GM06990 (cell line): Measurements from ENCODE around the gene ITGAE.

ENCODE experiments used
- DNase-seq: peaks from one replicate; pipeline ENCODE4 v3.0.0-alpha.2; 2011; ENCODE audit not compliant: insufficient read length; ENCODE audit errors: extremely low read depth
- H3K27me3 ChIP-seq: replicated peaks from 2 replicates; pipeline ENCODE4 v1.6.0; 2011; ENCODE audit warnings: low read length; ENCODE audit not compliant: control insufficient read depth, insufficient read depth
- H3K36me3 ChIP-seq: 2 replicates; pipeline ENCODE4 v1.5.1; 2011; ENCODE audit warnings: low read length; ENCODE audit not compliant: control insufficient read depth, insufficient read depth
- H3K4me3 ChIP-seq: replicated peaks from 2 replicates; pipeline ENCODE4 v1.5.1; 2011; ENCODE audit warnings: low read depth, mild to moderate bottlenecking, control low read depth, low read length
- CTCF ChIP-seq: IDR thresholded peaks from 2 replicates; pipeline ENCODE4 v1.5.1; 2011; ENCODE audit warnings: low read length, control low read depth, mild to moderate bottlenecking, inconsistent platforms; ENCODE audit not compliant: insufficient read depth, poor library complexity, severe bottlenecking

The ITGAE gene

GRCh38 chr17:3689262-3690093 is 111.5 kb downstream of the ITGAE start:
- DNase-seq, result no peak
- TF ChIP-seq CTCF, result no peak
- H3K4me3 ChIP-seq, result no peak overlapping the region
- no peaks in the 10 kb centered on the region for H3K27me3 ChIP-seq
- peaks cover 23% of the 10 kb centered on the region for H3K36me3 ChIP-seq

GRCh38 chr17:3688852-3689261 is 112.1 kb downstream of the ITGAE start:
- DNase-seq, result no peak
- TF ChIP-seq CTCF, result no peak
- Histone ChIP-seq H3K27me3 (no peaks in the 10 kb centered on the region), H3K36me3 (peaks cover 23% of the 10 kb centered on the region), H3K4me3 (no peak overlapping the region)

- DNase-seq, result no peak
- no peak for TF ChIP-seq CTCF
- Histone ChIP-seq H3K36me3 (peaks cover 23% of the 10 kb centered on the region), H3K27me3 (no peaks in the 10 kb centered on the region), H3K4me3 (no peak overlapping the region)
Observed at GRCh38 chr17:3688027-3688553, 112.9 kb downstream of the ITGAE start.

DNA sequence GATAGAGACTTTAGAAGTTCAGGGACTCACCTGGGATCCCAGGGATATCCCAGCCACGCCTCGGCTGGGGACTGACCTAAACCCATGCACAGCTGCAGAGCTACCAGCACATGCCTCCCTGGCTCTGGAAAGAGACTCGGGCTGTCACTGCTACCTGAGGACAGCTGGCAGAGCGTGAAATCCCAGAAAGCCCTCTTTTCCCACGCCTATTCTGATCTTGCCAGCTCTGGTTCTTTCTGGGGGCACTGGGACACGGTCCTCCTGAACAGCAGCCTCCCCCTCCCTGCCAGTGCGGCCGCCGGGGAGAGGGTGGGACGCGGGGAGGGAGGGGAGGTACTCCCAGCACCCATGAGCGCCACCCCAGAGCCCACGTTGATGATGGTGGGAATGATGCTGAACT is 115.8 kb downstream of the ITGAE start:
- Histone ChIP-seq H3K36me3 (peaks cover 13% of the 10 kb centered on the region), H3K27me3 (no peaks in the 10 kb centered on the region), H3K4me3 (no peak overlapping the region)
- TF ChIP-seq CTCF, result no peak
- no peak for DNase-seq

DNA sequence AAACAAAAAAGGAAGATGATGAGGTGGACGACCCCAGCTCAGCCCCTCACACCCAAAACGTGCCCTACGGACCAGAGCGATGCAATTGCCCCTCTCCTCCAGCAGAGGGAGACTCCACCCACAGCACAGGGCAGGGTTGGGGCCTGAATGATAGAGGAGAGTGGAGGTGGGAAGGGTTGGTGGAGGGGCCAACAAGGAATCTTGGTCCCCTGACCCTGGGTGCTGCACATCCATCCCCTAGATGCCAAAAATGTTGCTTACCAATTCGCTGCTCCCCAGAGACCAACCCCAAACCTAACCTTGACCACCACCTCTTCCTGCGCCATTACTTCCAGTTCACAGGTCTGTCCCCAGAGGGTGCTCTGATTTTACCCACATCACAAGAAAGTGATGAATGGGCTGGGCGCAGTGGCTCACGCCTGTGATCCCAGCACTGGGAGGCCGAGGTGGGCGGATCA is 117.9 kb downstream of the ITGAE start:
- Histone ChIP-seq H3K4me3 (no peak overlapping the region), H3K27me3 (no peaks in the 10 kb centered on the region), H3K36me3 (peaks cover 8% of the 10 kb centered on the region)
- peak; percentile 76 for DNase-seq
- peak; percentile 95 for TF ChIP-seq CTCF
